ENCODE data around the gene RAB36.

Gene RAB36

DNA sequence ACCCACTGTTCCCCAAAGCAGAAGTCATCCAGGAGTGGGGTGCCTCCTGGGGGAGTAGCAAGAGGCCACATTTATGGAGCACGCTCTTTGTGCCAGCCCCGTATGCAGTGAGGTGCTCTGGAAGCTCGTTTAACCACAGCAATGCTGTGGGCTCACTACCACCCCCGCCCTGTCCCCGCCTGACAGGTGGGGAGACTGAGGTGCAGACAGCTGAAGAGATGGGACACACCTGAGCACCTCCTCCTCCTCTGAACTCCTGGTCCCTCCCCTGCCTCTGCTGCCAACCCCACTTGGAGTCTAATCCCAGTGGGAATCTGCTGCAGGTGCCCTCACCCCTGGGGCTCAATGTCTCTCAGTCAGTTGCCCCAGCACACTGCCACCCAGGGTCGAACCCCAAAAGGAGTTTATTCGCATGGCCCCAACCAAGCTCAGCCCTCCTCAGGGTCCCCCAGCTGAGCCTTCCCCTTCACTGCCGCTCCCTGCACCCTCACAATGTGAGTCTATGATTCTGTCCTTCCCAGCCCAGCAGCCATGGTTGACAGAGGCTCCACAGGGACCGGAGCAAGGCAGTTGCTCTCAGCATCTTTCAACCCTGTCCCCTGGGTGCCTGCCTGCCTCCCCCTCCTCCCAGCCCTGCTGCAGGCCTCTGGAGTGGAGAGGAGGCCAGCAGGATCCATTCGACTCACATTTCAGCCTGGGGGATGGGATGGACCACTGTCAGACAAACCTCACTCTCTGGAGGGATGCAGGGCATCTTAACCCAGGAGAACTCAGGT, 21.8 kb downstream of the RAB36 start:
- TF ChIP-seq MYC (IDR thresholded peaks at IDR 0.05; ENCODE audit: low read depth, low read length), result no peak
- TF ChIP-seq POLR2A (IDR thresholded peaks at IDR 0.05; ENCODE audit: extremely low read depth, insufficient read length), result no peak
- TF ChIP-seq, protein P1, sequence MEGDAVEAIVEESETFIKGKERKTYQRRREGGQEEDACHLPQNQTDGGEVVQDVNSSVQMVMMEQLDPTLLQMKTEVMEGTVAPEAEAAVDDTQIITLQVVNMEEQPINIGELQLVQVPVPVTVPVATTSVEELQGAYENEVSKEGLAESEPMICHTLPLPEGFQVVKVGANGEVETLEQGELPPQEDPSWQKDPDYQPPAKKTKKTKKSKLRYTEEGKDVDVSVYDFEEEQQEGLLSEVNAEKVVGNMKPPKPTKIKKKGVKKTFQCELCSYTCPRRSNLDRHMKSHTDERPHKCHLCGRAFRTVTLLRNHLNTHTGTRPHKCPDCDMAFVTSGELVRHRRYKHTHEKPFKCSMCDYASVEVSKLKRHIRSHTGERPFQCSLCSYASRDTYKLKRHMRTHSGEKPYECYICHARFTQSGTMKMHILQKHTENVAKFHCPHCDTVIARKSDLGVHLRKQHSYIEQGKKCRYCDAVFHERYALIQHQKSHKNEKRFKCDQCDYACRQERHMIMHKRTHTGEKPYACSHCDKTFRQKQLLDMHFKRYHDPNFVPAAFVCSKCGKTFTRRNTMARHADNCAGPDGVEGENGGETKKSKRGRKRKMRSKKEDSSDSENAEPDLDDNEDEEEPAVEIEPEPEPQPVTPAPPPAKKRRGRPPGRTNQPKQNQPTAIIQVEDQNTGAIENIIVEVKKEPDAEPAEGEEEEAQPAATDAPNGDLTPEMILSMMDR (IDR thresholded peaks at IDR 0.05; ENCODE audit: low read depth, low read length), result no peak
- TF ChIP-seq, protein P2, sequence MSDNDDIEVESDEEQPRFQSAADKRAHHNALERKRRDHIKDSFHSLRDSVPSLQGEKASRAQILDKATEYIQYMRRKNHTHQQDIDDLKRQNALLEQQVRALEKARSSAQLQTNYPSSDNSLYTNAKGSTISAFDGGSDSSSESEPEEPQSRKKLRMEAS (IDR thresholded peaks at IDR 0.05; ENCODE audit: low read depth, low read length), result no peak
- no peak for DNase-seq (ENCODE audit: low read depth)

DNA sequence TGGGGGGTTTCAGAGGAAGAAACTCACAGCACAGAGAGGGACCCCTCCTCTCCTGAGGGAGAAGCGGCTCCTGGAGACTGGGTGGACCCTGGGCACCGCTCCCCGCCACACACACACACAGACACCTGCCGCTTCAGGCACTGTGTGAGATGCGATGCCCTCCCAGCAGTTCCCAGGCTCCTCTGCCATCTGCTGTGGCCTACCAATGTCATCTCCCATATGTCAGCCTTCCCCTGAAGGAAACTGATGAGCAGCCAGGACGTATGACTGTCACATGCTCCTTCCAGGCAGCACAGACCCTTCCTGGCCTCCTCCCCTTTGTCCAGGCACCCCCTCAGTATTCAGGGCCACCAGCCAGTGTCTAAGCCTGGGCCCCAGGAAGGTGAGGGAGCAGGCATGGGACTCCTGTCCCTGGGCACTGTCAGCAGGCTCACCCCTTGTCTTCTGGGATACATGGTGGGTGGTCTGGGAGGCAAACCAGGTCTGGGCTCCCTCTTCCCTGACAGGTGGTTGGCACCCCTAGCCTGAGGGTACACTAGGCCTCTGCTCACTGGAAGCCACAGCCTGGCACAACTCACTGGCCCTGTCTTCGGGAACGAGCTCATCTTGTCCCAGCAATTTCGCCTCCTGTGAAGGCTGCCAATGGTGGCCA, 23.2 kb downstream of the RAB36 start:
- no peak for DNase-seq (ENCODE audit: low read depth)
- TF ChIP-seq MYC (IDR thresholded peaks at IDR 0.05; ENCODE audit: low read depth, low read length) (no peak), POLR2A (IDR thresholded peaks at IDR 0.05; ENCODE audit: extremely low read depth, insufficient read length) (no peak)
- TF ChIP-seq, protein P1 (IDR thresholded peaks at IDR 0.05; ENCODE audit: low read depth, low read length), result no peak
- TF ChIP-seq, protein P2 (IDR thresholded peaks at IDR 0.05; ENCODE audit: low read depth, low read length), result no peak
- H3K4me3 ChIP-seq (ENCODE audit: low read depth, low read length), result no peak overlapping the region

More for the DNA sequence above, 21.8 kb downstream of the RAB36 start:
- H3K4me3 ChIP-seq (ENCODE audit: low read depth, low read length), result no peak overlapping the region

DNA sequence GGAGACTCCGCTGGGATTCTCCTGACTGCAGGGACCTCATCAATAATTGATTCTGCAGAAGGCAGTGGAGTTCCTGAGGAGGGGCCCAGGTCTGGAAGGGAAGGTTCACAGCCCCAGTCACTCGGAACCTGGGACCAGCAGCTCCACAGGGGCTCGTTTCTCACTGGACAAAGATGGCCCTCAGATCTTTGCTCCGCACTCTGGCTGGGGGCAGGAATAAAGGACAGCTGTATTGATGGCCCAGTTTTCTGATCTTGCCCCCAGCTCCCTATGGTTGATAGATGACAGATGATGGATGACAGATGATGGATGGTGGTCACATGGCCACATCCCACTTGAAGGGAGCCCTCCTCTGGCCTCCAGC, 23.7 kb downstream of the RAB36 start:
- TF ChIP-seq, protein P1 (IDR thresholded peaks at IDR 0.05; ENCODE audit: low read depth, low read length), result no peak
- TF ChIP-seq, protein P2 (IDR thresholded peaks at IDR 0.05; ENCODE audit: low read depth, low read length), result no peak
- TF ChIP-seq POLR2A (IDR thresholded peaks at IDR 0.05; ENCODE audit: extremely low read depth, insufficient read length) (no peak), MYC (IDR thresholded peaks at IDR 0.05; ENCODE audit: low read depth, low read length) (no peak)
- no peak overlapping the region for H3K4me3 ChIP-seq (ENCODE audit: low read depth, low read length)
- no peak for DNase-seq (ENCODE audit: low read depth)

DNA sequence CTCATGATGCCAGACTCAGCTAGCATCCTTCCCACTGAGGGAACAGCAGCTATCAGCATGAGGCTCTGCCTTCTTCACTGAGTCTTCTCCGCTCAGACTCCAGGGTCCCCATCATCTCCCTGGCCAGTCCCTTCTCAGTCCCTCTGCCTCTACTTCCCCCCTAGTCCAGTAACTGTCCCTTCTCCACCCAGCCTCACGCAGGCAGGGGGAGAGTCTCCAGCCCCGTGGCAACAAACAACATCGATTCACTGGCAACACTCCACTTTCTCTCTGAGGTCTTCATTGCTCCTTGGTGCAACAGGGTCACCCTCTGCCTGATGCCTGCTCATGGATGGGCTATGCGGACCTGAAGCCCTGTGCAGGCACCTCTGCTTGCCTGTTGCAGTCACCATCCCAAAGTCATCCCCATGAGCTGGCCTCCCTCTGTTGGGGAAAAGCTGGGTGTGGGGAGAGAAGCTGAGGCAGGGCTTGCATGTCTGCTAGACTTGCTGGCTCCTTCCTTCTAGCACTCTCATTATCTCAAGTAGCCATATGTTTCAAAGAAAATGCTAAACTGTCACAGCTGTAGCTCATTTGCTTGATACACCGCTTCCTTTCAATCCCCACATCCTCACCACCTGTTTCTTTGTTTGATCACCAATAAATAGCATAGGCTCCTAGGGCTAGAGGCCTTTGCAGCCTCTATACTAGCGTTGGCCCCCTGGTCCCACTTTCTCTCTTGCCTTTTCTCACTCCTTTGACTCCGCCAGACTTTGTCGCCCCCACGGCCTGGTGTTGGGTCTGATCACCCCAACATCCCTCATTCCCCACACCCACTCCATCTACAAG, 30.8 kb downstream of the RAB36 start:
- DNase-seq (ENCODE audit: low read depth), result no peak
- no peak overlapping the region for H3K4me3 ChIP-seq (ENCODE audit: low read depth, low read length)
- TF ChIP-seq, protein P1 (IDR thresholded peaks at IDR 0.05; ENCODE audit: low read depth, low read length), result no peak
- TF ChIP-seq MYC (IDR thresholded peaks at IDR 0.05; ENCODE audit: low read depth, low read length), result no peak
- TF ChIP-seq POLR2A (IDR thresholded peaks at IDR 0.05; ENCODE audit: extremely low read depth, insufficient read length), result no peak
- TF ChIP-seq, protein P2 (IDR thresholded peaks at IDR 0.05; ENCODE audit: low read depth, low read length), result no peak

DNA sequence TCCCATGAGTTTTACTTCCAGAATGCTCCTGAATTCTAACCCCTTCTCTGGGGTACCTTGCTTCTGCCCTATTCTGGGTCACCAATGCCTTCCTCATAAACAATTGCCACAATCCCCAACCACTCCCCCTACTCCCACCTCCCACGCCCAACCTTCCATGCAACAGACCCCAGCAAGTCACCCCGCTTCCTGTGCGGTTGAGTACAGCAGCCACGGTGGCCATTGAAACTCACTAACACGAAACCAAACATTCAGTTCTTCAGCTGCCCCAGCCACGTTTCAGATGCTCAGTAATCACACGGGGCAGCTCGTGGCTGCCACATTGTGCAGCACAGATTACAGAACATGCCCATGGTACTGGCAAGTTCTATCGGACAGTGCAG, 31.4 kb downstream of the RAB36 start:
- DNase-seq (ENCODE audit: low read depth), result no peak
- H3K4me3 ChIP-seq (ENCODE audit: low read depth, low read length), result no peak overlapping the region
- TF ChIP-seq, protein P1 (IDR thresholded peaks at IDR 0.05; ENCODE audit: low read depth, low read length), result no peak
- TF ChIP-seq POLR2A (IDR thresholded peaks at IDR 0.05; ENCODE audit: extremely low read depth, insufficient read length) (no peak), MYC (IDR thresholded peaks at IDR 0.05; ENCODE audit: low read depth, low read length) (no peak)
- TF ChIP-seq, protein P2 (IDR thresholded peaks at IDR 0.05; ENCODE audit: low read depth, low read length), result no peak
